GM12891 (cell line): ENCODE data around the gene CRYGD.
"Not testable (repeated sequence)": the region's sequence is repeated elsewhere in the genome, so short reads cannot be mapped to it uniquely, and the experiment has no call there.

ENCODE experiments used
- PAX5 ChIP-seq: IDR thresholded peaks from 2 replicates; pipeline ENCODE4 v1.6.1; 2011; ENCODE audit warnings: low read length, moderate library complexity, mild to moderate bottlenecking; ENCODE audit not compliant: insufficient read depth, severe bottlenecking
- POLR2A ChIP-seq: IDR thresholded peaks from 2 replicates; pipeline ENCODE4 v1.6.1; 2011; ENCODE audit warnings: low read depth, low read length, control low read depth
- POLR2AphosphoS5 ChIP-seq: IDR thresholded peaks from 2 replicates; pipeline ENCODE4 v1.6.1; 2011; ENCODE audit warnings: low read depth, low read length, control low read depth
- POU2F2 ChIP-seq: IDR thresholded peaks from 2 replicates; pipeline ENCODE4 v1.6.1; 2011; ENCODE audit warnings: low read depth, mild to moderate bottlenecking, control low read depth, low read length, moderate library complexity
- SPI1 ChIP-seq: IDR thresholded peaks from 2 replicates; pipeline ENCODE4 v1.6.1; 2011; ENCODE audit warnings: low read depth, low read length, control low read depth
- TAF1 ChIP-seq: IDR thresholded peaks from 2 replicates; pipeline ENCODE4 v1.6.1; 2011; ENCODE audit warnings: low read depth, low read length, control low read depth

GRCh38 chr2:208098701-208099100, 25.6 kb downstream of the CRYGD start:
- not testable (repeated sequence) for TF ChIP-seq POLR2A, POLR2AphosphoS5, TAF1, SPI1, PAX5, POU2F2
